ENCODE measurements around the gene ADGRG3.

GRCh38 chr16:57637424-57637823, 30.7 kb upstream of the ADGRG3 start:
- TF ChIP-seq CTCF (IDR thresholded peaks at IDR 0.05; ENCODE audit: low read depth, low read length) (no peak), MAX (IDR thresholded peaks at IDR 0.05; ENCODE audit: low read depth, low read length) (no peak), POLR2A (IDR thresholded peaks at IDR 0.05; ENCODE audit: extremely low read depth, insufficient read length) (no peak)
